HCT116 (cell line): ENCODE results near the gene ZCCHC24.

Experiments used
- CEBPB ChIP-seq: IDR thresholded peaks from 2 replicates; pipeline ENCODE4 v1.6.1; 2012; ENCODE audit warnings: low read depth
- EZH2 ChIP-seq: fragments of 200-600 bp; sonication (generic); IDR thresholded peaks from 2 replicates; pipeline ENCODE4 v1.6.1; 2017; ENCODE audit warnings: antibody characterized with exemption, mixed run types
- EZH2phosphoT487 ChIP-seq: fragments of 200-600 bp; IDR thresholded peaks from 2 replicates; pipeline ENCODE4 v1.6.1; 2018; ENCODE audit warnings: antibody characterized with exemption, borderline replicate concordance
- RAD21 ChIP-seq: IDR thresholded peaks from 2 replicates; pipeline ENCODE4 v1.6.1; 2012; ENCODE audit warnings: low read depth, mild to moderate bottlenecking
- SIN3A ChIP-seq: IDR thresholded peaks from 2 replicates; pipeline ENCODE4 v1.6.1; 2012; ENCODE audit warnings: low read depth
- YY1 ChIP-seq: IDR thresholded peaks from 2 replicates; pipeline ENCODE4 v1.6.1; 2011; ENCODE audit warnings: low read length, low read depth, moderate library complexity, mild to moderate bottlenecking; ENCODE audit not compliant: insufficient replicate concordance; ENCODE audit errors: extremely low read depth
- TF ChIP-seq, protein P1 (sequence below), 3 experiments: fragments of 200-600 bp in 1 of 3; sonication (generic) in 1 of 3; IDR thresholded peaks in 2 of 3; conservative IDR thresholded peaks in 1 of 3; 2 replicates each; pipeline ENCODE4 v1.5.1; 2012 to 2017; ENCODE audit warnings: low read depth in 2 of 3, low read length in 2 of 3, antibody characterized with exemption in 1 of 3, borderline replicate concordance in 1 of 3, control low read depth in 1 of 3, mild to moderate bottlenecking in 1 of 3, mixed read lengths in 1 of 3, mixed run types in 1 of 3, moderate library complexity in 1 of 3; ENCODE audit not compliant: insufficient read depth in 1 of 3
- TF ChIP-seq, protein P2 (sequence below): IDR thresholded peaks from 2 replicates; pipeline ENCODE4 v1.6.1; 2012

DNA sequence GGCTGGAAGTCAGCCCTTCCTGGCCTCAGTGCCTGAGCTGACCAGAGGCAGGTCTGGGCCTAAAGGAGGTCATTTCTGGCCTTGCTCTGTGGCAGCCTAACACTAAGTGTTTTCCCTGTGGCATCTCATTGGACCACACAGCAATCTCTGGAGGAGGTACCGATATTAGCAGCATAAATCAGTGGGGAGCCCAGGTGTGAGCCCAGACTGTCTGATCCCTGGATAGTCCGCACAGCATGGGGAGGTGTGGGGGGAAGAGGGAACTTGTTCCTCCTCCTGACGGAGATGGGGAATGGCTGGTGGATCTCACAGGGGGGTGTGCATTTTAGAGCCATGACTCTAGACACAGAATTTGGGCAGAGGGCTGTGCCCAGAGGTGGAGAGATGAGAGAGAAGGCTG lies 109.1 kb downstream of the ZCCHC24 start:
- TF ChIP-seq EZH2phosphoT487 = no peak
- TF ChIP-seq, protein P1, sequence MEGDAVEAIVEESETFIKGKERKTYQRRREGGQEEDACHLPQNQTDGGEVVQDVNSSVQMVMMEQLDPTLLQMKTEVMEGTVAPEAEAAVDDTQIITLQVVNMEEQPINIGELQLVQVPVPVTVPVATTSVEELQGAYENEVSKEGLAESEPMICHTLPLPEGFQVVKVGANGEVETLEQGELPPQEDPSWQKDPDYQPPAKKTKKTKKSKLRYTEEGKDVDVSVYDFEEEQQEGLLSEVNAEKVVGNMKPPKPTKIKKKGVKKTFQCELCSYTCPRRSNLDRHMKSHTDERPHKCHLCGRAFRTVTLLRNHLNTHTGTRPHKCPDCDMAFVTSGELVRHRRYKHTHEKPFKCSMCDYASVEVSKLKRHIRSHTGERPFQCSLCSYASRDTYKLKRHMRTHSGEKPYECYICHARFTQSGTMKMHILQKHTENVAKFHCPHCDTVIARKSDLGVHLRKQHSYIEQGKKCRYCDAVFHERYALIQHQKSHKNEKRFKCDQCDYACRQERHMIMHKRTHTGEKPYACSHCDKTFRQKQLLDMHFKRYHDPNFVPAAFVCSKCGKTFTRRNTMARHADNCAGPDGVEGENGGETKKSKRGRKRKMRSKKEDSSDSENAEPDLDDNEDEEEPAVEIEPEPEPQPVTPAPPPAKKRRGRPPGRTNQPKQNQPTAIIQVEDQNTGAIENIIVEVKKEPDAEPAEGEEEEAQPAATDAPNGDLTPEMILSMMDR (IDR thresholded peaks at IDR 0.05 in 2 of 3, conservative IDR thresholded peaks at IDR 0.05 in 1 of 3; ENCODE audit: borderline replicate concordance in 1 of 3, insufficient read depth in 1 of 3, low read depth in 2 of 3, low read length in 2 of 3) = no peak
- no peak for TF ChIP-seq SIN3A
- no peak for TF ChIP-seq YY1
- TF ChIP-seq, protein P2, sequence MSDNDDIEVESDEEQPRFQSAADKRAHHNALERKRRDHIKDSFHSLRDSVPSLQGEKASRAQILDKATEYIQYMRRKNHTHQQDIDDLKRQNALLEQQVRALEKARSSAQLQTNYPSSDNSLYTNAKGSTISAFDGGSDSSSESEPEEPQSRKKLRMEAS = no peak
- TF ChIP-seq EZH2 = no peak
- TF ChIP-seq RAD21 = no peak
- TF ChIP-seq CEBPB = no peak
